Middle frontal gyrus (tissue), 1 donor: ENCODE results near the gene TBX20.
"Not testable (repeated sequence)": the region's sequence is repeated elsewhere in the genome, so short reads cannot be mapped to it uniquely, and the experiment has no call there.

ENCODE experiments used
- DNase-seq: peaks from one replicate; pipeline ENCODE4 v3.0.0-alpha.2; 2015; ENCODE audit warnings: low spot score; ENCODE audit errors: extremely low spot score

Gene TBX20

DNA sequence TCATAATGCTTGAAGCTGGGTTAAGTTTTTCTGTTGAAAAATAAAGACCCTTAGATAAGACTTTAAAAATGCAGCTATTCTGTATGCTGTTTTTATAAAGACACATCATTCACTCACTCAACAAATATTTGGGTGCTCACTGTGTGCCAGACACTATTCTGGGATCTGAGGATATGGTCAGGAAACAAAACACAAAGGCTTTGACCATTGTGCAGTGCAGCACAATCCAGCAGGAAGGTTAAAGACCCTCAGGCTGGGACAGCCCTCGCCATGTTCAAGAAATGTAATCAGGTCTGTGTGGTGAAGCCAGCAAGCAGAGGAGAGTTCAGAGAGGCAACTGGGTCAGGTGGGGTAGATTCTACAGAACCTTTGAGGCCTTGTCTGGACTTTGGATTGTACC is 31.5 kb downstream of the TBX20 start:
- DNase-seq = not testable (repeated sequence)

DNA sequence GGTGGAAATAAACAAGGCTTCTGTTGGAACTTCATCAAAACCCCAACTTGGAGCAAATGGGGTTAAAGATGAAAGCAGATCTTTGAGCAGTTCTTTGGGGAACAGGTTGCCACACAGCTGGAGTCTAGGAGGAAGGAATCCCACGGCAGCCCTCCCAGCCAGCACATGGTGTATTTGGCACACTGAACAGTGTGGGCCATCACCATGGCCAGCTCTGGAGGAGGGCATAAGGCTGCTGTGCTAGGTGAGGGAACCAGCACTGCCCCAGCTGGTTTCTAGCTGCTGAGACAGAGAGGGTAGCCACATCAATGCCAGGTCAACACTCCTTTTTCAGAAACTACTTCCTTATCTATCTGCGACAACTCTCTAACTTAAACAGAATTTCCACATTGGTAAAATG is 33.7 kb downstream of the TBX20 start:
- not testable (repeated sequence) for DNase-seq

- not testable (repeated sequence) for DNase-seq
Observed at GRCh38 chr7:35216033-35216432, 37.9 kb downstream of the TBX20 start.

DNA sequence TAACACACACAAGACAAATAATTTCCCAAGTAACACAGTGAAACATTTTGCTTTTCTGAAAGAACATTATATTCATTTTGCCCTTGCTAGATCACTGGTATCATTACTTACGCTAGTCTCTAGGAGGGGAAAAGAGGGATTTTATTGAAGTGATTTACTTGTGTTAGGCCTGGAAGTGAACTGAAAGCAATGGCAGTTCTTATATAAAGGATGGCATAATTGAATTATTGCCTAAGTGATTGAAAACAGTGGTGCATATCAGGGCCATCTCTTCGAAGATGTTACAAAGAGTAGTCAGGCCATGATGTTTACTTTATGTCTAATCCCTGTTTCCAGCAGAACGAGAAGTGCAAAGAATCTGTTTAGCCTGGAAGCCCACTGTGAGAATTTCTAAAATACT is 38.8 kb downstream of the TBX20 start:
- not testable (repeated sequence) for DNase-seq

GRCh38 chr7:35206924-35207323 is 47.0 kb downstream of the TBX20 start:
- not testable (repeated sequence) for DNase-seq

DNA sequence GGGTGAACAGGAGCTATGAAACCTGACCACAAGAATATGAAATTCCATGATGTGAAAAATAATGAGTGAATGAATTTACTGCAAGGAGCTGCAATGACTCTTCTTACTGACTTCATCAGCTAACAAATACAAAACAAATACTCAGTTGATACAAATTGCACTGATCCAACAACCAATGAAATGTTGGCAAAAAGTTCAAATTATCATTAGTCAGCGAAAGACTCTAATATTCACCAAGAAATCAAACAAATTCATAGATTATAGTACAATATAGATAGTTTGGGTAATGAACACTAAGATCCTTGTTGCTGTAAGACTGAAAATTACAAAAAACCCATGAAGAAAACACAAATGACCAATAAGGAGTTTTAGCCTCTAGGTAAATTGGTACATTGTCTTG is 49.0 kb downstream of the TBX20 start:
- DNase-seq = not testable (repeated sequence)

DNA sequence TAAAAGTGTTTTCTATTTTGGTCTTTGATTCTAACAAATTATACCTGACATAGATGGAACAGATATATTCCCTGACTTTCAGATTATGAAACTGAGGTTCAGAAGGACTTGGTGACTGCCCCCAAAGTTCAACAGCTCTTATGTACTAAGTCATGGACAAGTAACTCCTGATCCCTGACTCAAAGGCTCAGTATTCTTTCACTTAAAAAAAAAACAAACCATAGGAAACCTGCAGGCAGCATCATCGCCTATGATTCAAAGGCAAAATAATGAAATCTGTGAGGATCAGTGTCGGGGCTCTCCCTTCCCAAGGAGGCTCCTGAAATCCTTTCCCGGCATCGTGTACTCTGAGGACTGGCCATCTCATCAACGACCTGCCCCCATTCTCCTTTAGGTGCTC is 49.9 kb downstream of the TBX20 start:
- DNase-seq = not testable (repeated sequence)

DNA sequence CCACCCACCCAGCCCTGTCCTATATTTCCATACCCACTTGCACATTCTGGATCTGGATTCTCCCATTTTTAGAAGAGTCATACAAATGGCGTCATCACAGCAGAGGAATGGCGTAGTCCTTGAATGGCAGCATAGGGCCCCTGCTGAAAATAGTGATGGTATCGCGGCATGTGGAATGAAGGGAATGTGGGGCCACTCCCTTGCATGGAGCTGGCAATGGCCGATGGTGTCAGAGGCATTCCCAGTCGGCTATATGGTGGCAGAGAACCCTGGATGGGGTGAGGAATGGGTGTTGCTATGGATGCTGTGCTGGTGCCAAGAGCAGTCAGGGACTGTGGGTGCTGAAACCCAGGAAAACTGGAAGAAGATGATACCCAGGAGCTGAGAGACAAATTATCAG is 51.5 kb downstream of the TBX20 start:
- DNase-seq = not testable (repeated sequence)

- not testable (repeated sequence) for DNase-seq
Observed at GRCh38 chr7:35200170-35200569, 53.7 kb downstream of the TBX20 start.

GRCh38 chr7:35198370-35199140 is 55.3 kb downstream of the TBX20 start:
- not testable (repeated sequence) for DNase-seq

DNA sequence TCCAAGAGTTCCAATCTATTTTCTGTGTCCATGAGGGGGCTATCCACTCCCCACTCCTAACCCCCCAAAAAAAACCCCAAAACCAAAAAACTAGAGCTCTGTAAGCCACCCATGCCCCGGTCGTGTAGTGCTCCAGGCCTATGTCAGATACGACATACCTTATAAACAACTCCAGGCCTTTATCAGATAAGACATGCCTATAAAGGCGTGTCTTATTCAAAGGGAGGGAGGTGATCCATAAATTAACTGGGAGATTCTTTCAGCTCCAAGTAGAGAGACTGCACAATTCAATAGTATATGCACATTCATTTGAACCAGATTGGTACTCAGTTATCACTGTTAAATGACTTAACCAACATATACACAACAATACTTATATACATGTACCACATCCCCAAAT is 62.3 kb downstream of the TBX20 start:
- DNase-seq = not testable (repeated sequence)

DNA sequence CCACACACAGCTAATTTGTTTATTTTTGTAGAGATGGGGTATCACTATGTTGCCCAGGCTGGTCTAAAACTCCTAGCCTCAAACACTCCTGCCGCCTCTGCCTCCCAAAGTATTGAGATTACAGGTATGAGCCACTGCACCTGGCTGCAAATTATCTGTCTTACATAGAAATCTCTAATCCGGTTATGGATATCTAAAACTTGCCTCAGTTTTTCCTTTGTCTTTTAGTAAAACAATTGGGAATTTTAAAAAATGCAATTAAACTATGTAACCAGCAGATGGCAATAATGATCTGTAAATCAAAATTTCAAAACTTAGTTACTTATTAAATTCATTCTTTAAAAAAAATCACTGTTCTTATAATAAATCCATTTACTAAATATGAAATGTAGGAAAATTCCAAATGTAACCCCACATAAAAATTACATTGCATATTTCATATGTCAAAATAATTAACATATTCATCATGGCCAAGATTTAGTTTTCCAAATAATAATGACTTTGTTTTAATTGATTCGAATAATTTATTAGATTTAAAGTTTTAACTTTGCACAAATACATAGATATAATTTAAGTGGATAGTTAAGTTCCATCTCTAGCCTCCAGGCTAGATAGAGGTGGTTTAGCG is 63.6 kb downstream of the TBX20 start:
- not testable (repeated sequence) for DNase-seq

- not testable (repeated sequence) for DNase-seq
Observed at GRCh38 chr7:35186751-35187150, 67.1 kb downstream of the TBX20 start.

GRCh38 chr7:35185908-35186731 is 67.8 kb downstream of the TBX20 start:
- peak; percentile 43 for DNase-seq

DNA sequence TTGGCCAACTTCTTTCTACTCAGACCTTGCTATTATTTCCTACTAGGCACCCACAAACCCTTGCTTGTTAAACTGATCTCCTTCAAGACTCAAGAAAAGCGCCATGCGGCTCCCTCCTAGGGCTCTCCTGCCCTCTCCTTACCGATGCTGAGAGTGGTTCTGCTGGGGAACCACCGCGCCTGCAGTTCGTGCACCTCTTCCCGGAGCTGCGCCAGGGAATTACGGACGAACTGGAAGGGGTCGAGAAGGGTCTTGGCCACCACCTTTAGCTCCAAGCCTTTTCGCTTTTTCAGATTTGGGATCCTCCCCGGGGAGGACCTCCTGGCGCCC is 68.4 kb downstream of the TBX20 start:
- not testable (repeated sequence) for DNase-seq

GRCh38 chr7:35184961-35185360 is 68.9 kb downstream of the TBX20 start:
- DNase-seq = not testable (repeated sequence)

GRCh38 chr7:35183873-35184503 is 69.9 kb downstream of the TBX20 start:
- not testable (repeated sequence) for DNase-seq

DNA sequence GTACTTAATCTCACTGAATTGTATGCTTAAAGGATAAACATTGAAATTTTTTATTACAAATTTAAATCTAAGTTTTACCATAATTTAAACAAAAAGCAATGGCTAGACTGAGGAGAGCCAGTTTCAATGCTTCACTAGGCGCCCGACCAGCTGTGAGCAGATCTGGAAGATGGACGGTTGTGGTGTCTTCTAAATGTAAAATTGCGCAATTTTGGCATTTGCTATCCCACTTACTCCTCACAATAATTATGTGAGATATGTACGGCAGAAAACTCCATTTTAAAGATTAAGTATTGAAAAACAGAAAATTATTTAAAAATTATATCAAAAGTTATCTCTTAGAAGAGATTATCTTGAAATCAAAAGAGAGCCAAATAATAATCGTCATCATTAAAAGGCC is 73.2 kb downstream of the TBX20 start:
- not testable (repeated sequence) for DNase-seq

DNA sequence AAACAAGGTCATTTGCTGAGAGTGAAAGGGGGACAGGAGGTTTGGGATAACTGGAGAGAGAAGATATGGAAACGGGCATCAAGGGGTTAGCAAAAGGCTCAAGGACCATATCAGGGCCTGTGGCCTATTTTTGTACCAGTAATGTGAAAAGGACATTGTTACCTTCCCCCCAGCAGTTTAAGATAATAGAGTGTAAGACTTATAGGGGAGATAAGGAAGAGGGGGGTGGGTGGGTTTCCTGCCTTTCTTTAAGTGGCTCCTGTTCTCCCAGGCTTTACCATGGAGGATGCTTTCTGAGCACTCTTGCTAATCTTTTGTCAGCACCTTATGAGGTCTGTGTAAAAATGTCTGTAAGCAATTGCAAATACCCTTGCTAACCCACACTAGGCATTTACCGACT is 80.7 kb downstream of the TBX20 start:
- not testable (repeated sequence) for DNase-seq

DNA sequence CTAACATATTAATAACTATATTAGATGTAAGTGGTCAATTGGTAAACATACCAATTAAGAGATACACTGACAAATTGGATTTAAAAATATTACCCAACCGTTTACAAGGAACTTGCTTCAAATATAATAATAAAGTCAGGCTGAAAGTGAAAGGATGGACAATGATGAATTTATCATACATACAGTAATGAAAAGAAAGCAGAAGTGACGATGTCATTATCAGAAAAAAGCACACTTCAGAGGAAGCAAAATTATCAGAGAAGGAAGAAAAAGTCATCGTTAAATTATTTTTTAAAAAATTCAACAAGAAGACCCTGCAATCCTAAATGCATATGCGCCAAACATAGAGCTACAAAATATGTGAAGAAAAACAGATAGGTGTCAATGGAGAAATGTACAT is 81.8 kb downstream of the TBX20 start:
- not testable (repeated sequence) for DNase-seq

- DNase-seq = not testable (repeated sequence)
Observed at GRCh38 chr7:35167658-35168057, 86.2 kb downstream of the TBX20 start.
